BLaER1 treated with 17β-estradiol and CSF1 and Interleukin-3, amounts not matched to agents 10 nM and 100 nM (cell line): Measurements from ENCODE around the gene TNFRSF6B.

Experiments used
- H3K27ac ChIP-seq, 11 experiments: shearing (Covaris generic); formaldehyde crosslinking; 2 replicates each; pipeline ENCODE4 v1.8.1; 2022
- H3K27me3 ChIP-seq, 11 experiments: shearing (Covaris generic); formaldehyde crosslinking; 2 replicates each; pipeline ENCODE4 v1.8.1; 2022
- H3K36me3 ChIP-seq, 11 experiments: shearing (Covaris generic); formaldehyde crosslinking; 2 replicates each; pipeline ENCODE4 v1.8.1; 2022
- H3K4me1 ChIP-seq, 10 experiments: shearing (Covaris generic); formaldehyde crosslinking; 2 replicates each; pipeline ENCODE4 v1.8.1; 2022
- H3K4me2 ChIP-seq, 11 experiments: shearing (Covaris generic); formaldehyde crosslinking; 2 replicates each; pipeline ENCODE4 v1.8.1; 2022
- H3K4me3 ChIP-seq, 10 experiments: shearing (Covaris generic); formaldehyde crosslinking; 2 replicates each; pipeline ENCODE4 v1.8.1; 2022
- H3K9ac ChIP-seq, 11 experiments: shearing (Covaris generic); formaldehyde crosslinking; 2 replicates each; pipeline ENCODE4 v1.8.1; 2022
- H3K9me3 ChIP-seq, 11 experiments: shearing (Covaris generic); formaldehyde crosslinking; replicated peaks in 1 of 11; 2 replicates each; pipeline ENCODE4 v1.8.1; 2022
- H4K20me1 ChIP-seq, 11 experiments: shearing (Covaris generic); formaldehyde crosslinking; 2 replicates each; pipeline ENCODE4 v1.8.1; 2022
- Cebpa-rat ChIP-seq, 11 experiments: shearing (Covaris generic); IDR thresholded peaks; 2 replicates each; pipeline ENCODE4 v1.8.1; 2022

The TNFRSF6B gene

GRCh38 chr20:63687419-63688178, 8.9 kb upstream of the TNFRSF6B start:
- Histone ChIP-seq H3K4me2 (peak overlapping the region; percentile 52 to 92 (median 79)), H3K9me3 (no peaks in the 10 kb centered on the region), H3K9ac (peak overlapping the region in 8 of 11 experiments; percentile 7 to 65 (median 47); a peak in 10 of 22 replicates), H3K36me3 (peaks cover 0 to 12% (median 3%) of the 10 kb centered on the region in 11 experiments; a peak in 9 of 22 replicates), H3K4me1 (peaks cover 35 to 87% (median 46%) of the 10 kb centered on the region in 10 experiments), H3K27me3 (no peaks in the 10 kb centered on the region), H3K4me3 (no peak overlapping the region), H3K27ac (peak overlapping the region in 10 of 11 experiments; percentile 24 to 79 (median 48); a peak in 16 of 22 replicates), H4K20me1 (peaks cover 0 to 39% (median 19%) of the 10 kb centered on the region in 11 experiments; a peak in 17 of 22 replicates)
- TF ChIP-seq Cebpa-rat (IDR thresholded peaks at IDR 0.05): no peak

- H3K9me3 ChIP-seq: no peaks in the 10 kb centered on the region
- peaks cover 36 to 79% (median 45%) of the 10 kb centered on the region in 10 experiments for H3K4me1 ChIP-seq
- H3K27ac ChIP-seq: peak overlapping the region in 5 of 11 experiments; percentile 15 to 79 (median 73); a peak in 5 of 22 replicates
- H3K36me3 ChIP-seq: peaks cover 0 to 4% (median 0%) of the 10 kb centered on the region in 11 experiments; a peak in 3 of 22 replicates
- no peak for TF ChIP-seq Cebpa-rat (IDR thresholded peaks at IDR 0.05)
- peak overlapping the region in 3 of 11 experiments; percentile 34 to 65 (median 51); a peak in 2 of 22 replicates for H3K9ac ChIP-seq
- peak overlapping the region in 3 of 11 experiments; percentile 88 to 92 (median 90); a peak in 6 of 22 replicates for H3K4me2 ChIP-seq
- H3K27me3 ChIP-seq: no peaks in the 10 kb centered on the region
- H3K4me3 ChIP-seq: no peak overlapping the region
- peaks cover 0 to 42% (median 23%) of the 10 kb centered on the region in 11 experiments; a peak in 17 of 22 replicates for H4K20me1 ChIP-seq
These were observed 8.0 kb upstream of the TNFRSF6B start for GRCh38 chr20:63688228-63689045.

- TF ChIP-seq Cebpa-rat (IDR thresholded peaks at IDR 0.05): no peak
These were observed 7.1 kb upstream of the TNFRSF6B start for GRCh38 chr20:63689046-63690002.

GRCh38 chr20:63690003-63690897, 6.2 kb upstream of the TNFRSF6B start:
- H3K9me3 ChIP-seq: no peaks in the 10 kb centered on the region
- 0 out of 22 replicates have a peak overlapping the region, but pooled peaks of 2 of the 11 experiments have one; percentile 3 to 46 for H3K9ac ChIP-seq
- H3K4me2 ChIP-seq: peak overlapping the region in 10 of 11 experiments; percentile 35 to 66 (median 56); a peak in 9 of 22 replicates
- peaks cover 0 to 52% (median 23%) of the 10 kb centered on the region in 11 experiments; a peak in 17 of 22 replicates for H4K20me1 ChIP-seq
- peaks cover 38 to 61% (median 46%) of the 10 kb centered on the region in 10 experiments for H3K4me1 ChIP-seq
- no peak for TF ChIP-seq Cebpa-rat (IDR thresholded peaks at IDR 0.05)
- H3K27me3 ChIP-seq: no peaks in the 10 kb centered on the region
- H3K36me3 ChIP-seq: peaks cover 0 to 16% (median 5%) of the 10 kb centered on the region in 11 experiments; a peak in 9 of 22 replicates
- no peak overlapping the region for H3K4me3 ChIP-seq
- no peak overlapping the region for H3K27ac ChIP-seq

More at GRCh38 chr20:63689046-63690002, 7.1 kb upstream of the TNFRSF6B start:
- Histone ChIP-seq H3K4me1 (peaks cover 36 to 70% (median 45%) of the 10 kb centered on the region in 10 experiments), H3K9me3 (no peaks in the 10 kb centered on the region), H3K27ac (no peak overlapping the region; a peak in 2 of 22 replicates), H3K4me3 (no peak overlapping the region), H3K36me3 (peaks cover 0 to 7% (median under 1%) of the 10 kb centered on the region in 11 experiments; a peak in 7 of 22 replicates), H3K9ac (peak overlapping the region in 2 of 11 experiments; percentile 34 to 65; a peak in 2 of 22 replicates), H4K20me1 (peaks cover 0 to 42% (median 23%) of the 10 kb centered on the region in 11 experiments; a peak in 17 of 22 replicates), H3K4me2 (peak overlapping the region in 2 of 11 experiments; percentile 88 to 90; a peak in 2 of 22 replicates), H3K27me3 (no peaks in the 10 kb centered on the region)

- peaks cover 0 to 58% (median 27%) of the 10 kb centered on the region in 11 experiments; a peak in 17 of 22 replicates for H4K20me1 ChIP-seq
- peak overlapping the region; percentile 23 to 66 (median 54); a peak in 20 of 22 replicates for H3K4me2 ChIP-seq
- no peaks in the 10 kb centered on the region for H3K9me3 ChIP-seq
- no peaks in the 10 kb centered on the region for H3K27me3 ChIP-seq
- no peak overlapping the region for H3K4me3 ChIP-seq
- peaks cover 46 to 59% (median 52%) of the 10 kb centered on the region in 10 experiments for H3K4me1 ChIP-seq
- no peak for TF ChIP-seq Cebpa-rat (IDR thresholded peaks at IDR 0.05)
- H3K36me3 ChIP-seq: peaks cover 0 to 23% (median 5%) of the 10 kb centered on the region in 11 experiments; a peak in 9 of 22 replicates
- peak overlapping the region in 4 of 11 experiments; percentile 3 to 50 (median 34); a peak in 6 of 22 replicates for H3K9ac ChIP-seq
- no peak overlapping the region; a peak in 1 of 22 replicates for H3K27ac ChIP-seq
These were observed 5.3 kb upstream of the TNFRSF6B start for GRCh38 chr20:63690898-63691710.

- Histone ChIP-seq H3K9me3 (no peaks in the 10 kb centered on the region), H3K36me3 (peaks cover 0 to 23% (median 5%) of the 10 kb centered on the region in 11 experiments; a peak in 9 of 22 replicates), H3K4me1 (peaks cover 46 to 59% (median 52%) of the 10 kb centered on the region in 10 experiments), H3K9ac (peak overlapping the region in 4 of 11 experiments; percentile 3 to 50 (median 34); a peak in 4 of 22 replicates), H3K27ac (no peak overlapping the region), H3K27me3 (no peaks in the 10 kb centered on the region), H3K4me3 (no peak overlapping the region), H4K20me1 (peaks cover under 1 to 60% (median 31%) of the 10 kb centered on the region in 11 experiments; a peak in 21 of 22 replicates), H3K4me2 (peak overlapping the region; percentile 23 to 66 (median 54); a peak in 21 of 22 replicates)
- no peak for TF ChIP-seq Cebpa-rat (IDR thresholded peaks at IDR 0.05)
These were observed 4.6 kb upstream of the TNFRSF6B start for GRCh38 chr20:63691711-63692435.
